SU-DHL-6 (cell line): ENCODE data around the gene STK4.

Experiments used
- CTCF ChIP-seq: fragments of 200-600 bp; sonication (generic); IDR thresholded peaks from one replicate; pipeline ENCODE4 v1.5.1; 2017; ENCODE audit warnings: antibody characterized with exemption, mild to moderate bottlenecking, low read length, moderate library complexity; ENCODE audit not compliant: insufficient read depth, poor library complexity, severe bottlenecking
- EZH2phosphoT487 ChIP-seq: fragments of 200-600 bp; sonication (generic), shearing (Covaris generic); conservative IDR thresholded peaks from 2 replicates; pipeline ENCODE4 v1.6.1; 2018; ENCODE audit warnings: mild to moderate bottlenecking, antibody characterized with exemption, low read length, moderate library complexity, mixed read lengths

- TF ChIP-seq CTCF (no peak), EZH2phosphoT487 (no peak)
These were observed 121.5 kb downstream of the STK4 start for GRCh38 chr20:45087814-45088213.
